Thyroid gland (tissue), 4 donors: ENCODE data around the gene NOX4. TPM values are rescaled to one million over a fixed set of nuclear protein-coding genes. Genes with fewer than 3 reads are reported as not detected.
A peak's percentile ranks its signal among the peaks of the same experiment; 100 is the strongest.

Experiments used
- DNase-seq, 2 donors: peaks; one replicate each; pipeline ENCODE4 v3.0.0-alpha.2; 2019
- H3K27ac ChIP-seq, 3 donors: fragments of 200-600 bp; sonication (generic); 1 replicate in 2 of 3; 2 replicates in 1 of 3; pipeline ENCODE4 v1.5.1; 2016 to 2019; ENCODE audit warnings: mild to moderate bottlenecking in 1 of 3, moderate library complexity in 1 of 3
- H3K27me3 ChIP-seq: fragments of 200-600 bp; sonication (generic); one replicate; pipeline ENCODE4 v1.5.1; 2019
- H3K36me3 ChIP-seq, 2 donors: fragments of 200-600 bp; sonication (generic); one replicate each; pipeline ENCODE4 v1.5.1; 2016 to 2019
- H3K4me1 ChIP-seq, 2 donors: fragments of 200-600 bp; sonication (generic); one replicate each; pipeline ENCODE4 v1.5.1; 2017 to 2019
- H3K4me3 ChIP-seq, 3 donors: fragments of 200-600 bp; sonication (generic); replicated peaks in 1 of 3; 1 replicate in 2 of 3; 2 replicates in 1 of 3; pipeline ENCODE4 v1.5.1; 2016; ENCODE audit warnings: mild to moderate bottlenecking in 1 of 3
- H3K9me3 ChIP-seq: fragments of 200-600 bp; sonication (generic); one replicate; pipeline ENCODE4 v1.5.1; 2017
- POLR2A ChIP-seq, 2 donors: fragments of 450-650 bp; IDR thresholded peaks; one replicate each; pipeline ENCODE4 v1.6.1; 2017; ENCODE audit warnings: antibody characterized with exemption in 2 of 2, mild to moderate bottlenecking in 2 of 2, moderate library complexity in 1 of 2
- whole genome bisulfite sequencing, 2 donors: methylation state at CpG; one replicate each; pipeline ENCODE4 v1.1.5; 2017; 5-methylcytosine and 5-hydroxymethylcytosine counted together
- intact Hi-C: fragments of 100-400 bp; cut with DNase I; formaldehyde crosslinking; loops from one replicate; pipeline ENCODE4 v1.15.1; 2023
- total RNA-seq, 4 donors: library from RNA; depleted of rRNA; stranded (reverse); fragments of >200 nt; gene quantifications; one replicate each; pipeline ENCODE4 v1.2.3, GENCODE V29; 2016
- TF ChIP-seq, protein P1 (sequence below), 6 experiments: fragments of 200-600 bp in 3 of 6; fragments of 450-650 bp in 3 of 6; sonication (generic) in 3 of 6; IDR thresholded peaks; one replicate each; pipeline ENCODE4 v1.5.1; 2016 to 2019; ENCODE audit warnings: antibody characterized with exemption in 6 of 6, mild to moderate bottlenecking in 2 of 6, inconsistent platforms in 1 of 6, moderate library complexity in 1 of 6

NOX4 gene
- total RNA-seq = 10 to 100 TPM in 3 of 4 donors, 1 to 10 TPM in 1; 2.3 to 35.9 (median 17.6) TPM

DNA sequence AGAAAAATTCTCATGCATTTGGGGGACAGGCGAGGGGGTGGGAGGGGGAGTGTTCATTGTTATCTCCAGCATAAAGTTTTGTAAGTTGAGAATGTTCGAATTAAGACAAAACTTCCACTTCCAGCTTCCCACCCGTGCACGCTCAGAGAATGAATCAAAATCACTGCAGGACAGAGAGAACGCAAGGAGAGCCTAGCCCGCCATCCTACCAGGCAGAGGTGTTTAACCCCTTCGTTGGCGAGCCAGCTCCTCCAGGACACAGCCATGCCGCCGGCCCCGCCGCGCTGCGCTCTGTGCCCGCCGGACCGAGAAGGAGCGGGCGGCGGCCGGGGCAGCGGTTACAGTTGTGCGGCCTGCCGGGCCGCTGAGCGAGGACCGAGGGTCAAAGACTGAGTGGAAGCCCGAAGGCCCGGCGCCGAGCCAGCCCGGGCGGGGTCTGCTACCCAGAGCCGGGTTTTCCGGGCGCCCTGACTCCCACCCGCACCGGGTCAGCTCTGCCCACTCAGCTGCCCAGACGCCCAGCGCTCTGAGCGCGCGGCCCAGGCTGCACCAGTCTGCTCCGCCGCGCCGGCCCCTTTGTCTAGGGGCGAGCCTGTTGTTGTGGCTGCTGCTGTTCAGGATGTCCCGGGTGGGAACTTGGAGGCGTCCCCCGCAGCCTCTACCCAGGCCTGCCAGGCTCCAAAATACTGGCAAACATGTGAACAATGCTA lies at the start of gene NOX4:
Gene NOX4 (minus strand): TSS at position 395 of the 710 bp plus-strand sequence. CDS start 129 bp downstream, at position 266.
- Histone ChIP-seq H3K27me3 (no peaks in the 10 kb centered on the region), H3K36me3 (no peaks in the 10 kb centered on the region), H3K4me3 (peak within 1 kb of the TSS in 1 of 3 donors; percentile 28), H3K9me3 (no peaks in the 10 kb centered on the region), H3K4me1 (peaks cover 13 to 20% of the 10 kb centered on the region in 2 donors), H3K27ac (peak within 1 kb of the TSS in 2 of 3 donors; percentile 44 to 62)
- 3 to 12% methylated on average over 15 of the region's 51 CpGs for whole genome bisulfite sequencing, 2 donors
- intact Hi-C loops = no loop called here
- TF ChIP-seq, protein P1, sequence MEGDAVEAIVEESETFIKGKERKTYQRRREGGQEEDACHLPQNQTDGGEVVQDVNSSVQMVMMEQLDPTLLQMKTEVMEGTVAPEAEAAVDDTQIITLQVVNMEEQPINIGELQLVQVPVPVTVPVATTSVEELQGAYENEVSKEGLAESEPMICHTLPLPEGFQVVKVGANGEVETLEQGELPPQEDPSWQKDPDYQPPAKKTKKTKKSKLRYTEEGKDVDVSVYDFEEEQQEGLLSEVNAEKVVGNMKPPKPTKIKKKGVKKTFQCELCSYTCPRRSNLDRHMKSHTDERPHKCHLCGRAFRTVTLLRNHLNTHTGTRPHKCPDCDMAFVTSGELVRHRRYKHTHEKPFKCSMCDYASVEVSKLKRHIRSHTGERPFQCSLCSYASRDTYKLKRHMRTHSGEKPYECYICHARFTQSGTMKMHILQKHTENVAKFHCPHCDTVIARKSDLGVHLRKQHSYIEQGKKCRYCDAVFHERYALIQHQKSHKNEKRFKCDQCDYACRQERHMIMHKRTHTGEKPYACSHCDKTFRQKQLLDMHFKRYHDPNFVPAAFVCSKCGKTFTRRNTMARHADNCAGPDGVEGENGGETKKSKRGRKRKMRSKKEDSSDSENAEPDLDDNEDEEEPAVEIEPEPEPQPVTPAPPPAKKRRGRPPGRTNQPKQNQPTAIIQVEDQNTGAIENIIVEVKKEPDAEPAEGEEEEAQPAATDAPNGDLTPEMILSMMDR (IDR thresholded peaks at IDR 0.05) = no peak
- no peak for TF ChIP-seq POLR2A (IDR thresholded peaks at IDR 0.05)
- DNase-seq = peak; percentile 5 to 12

DNA sequence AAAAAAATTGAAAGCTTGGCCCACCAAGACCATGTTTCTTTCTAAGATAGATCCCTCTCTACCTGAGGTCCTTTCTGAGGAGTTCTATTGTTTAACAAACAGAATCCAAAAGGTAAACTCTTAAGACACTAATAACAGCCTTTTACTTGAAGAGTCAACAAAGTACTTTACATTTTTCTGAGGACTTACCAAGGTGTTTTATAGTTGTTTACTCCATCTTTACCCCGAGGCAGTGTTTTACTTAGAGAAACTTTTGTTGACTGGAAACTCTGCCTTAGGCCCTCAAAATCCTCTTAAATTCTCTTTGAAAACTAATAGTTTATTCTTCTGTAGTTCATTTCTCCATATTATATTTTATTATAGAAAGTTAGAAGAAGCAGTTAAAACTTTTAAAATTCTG lies 49.7 kb upstream of the NOX4 start:
- Histone ChIP-seq H3K9me3 (no peaks in the 10 kb centered on the region), H3K4me3 (no peak overlapping the region), H3K36me3 (no peaks in the 10 kb centered on the region), H3K27ac (no peak overlapping the region), H3K27me3 (no peaks in the 10 kb centered on the region), H3K4me1 (no peaks in the 10 kb centered on the region)
- TF ChIP-seq, protein P1 (IDR thresholded peaks at IDR 0.05) = no peak
- no peak for TF ChIP-seq POLR2A (IDR thresholded peaks at IDR 0.05)
- WGBS, 2 donors = 28 to 36% methylated on average over 1 of the region's 1 CpG
- DNase-seq = no peak
- intact Hi-C loops = no loop called here

DNA sequence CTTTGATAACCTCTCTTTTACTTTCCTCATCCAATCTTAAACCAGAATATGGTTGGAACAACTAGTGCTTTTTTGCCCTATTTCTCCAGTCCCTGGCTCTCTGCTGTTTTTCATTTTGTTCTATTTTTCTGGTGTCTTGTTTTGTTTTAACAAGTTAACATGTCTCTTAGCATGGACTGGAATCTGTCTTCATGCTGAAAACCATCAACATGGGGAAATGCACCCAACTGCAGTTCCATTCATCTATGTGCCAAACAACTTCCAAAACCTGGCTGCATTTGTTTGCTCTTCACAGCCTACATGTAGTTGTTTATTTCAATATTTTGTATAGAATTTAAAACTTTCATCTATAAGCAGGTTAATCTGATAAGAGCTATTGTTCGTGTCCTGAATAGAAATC lies 46.8 kb upstream of the NOX4 start:
- H3K4me3 ChIP-seq = no peak overlapping the region
- H3K27me3 ChIP-seq = no peaks in the 10 kb centered on the region
- H3K27ac ChIP-seq = no peak overlapping the region
- no peaks in the 10 kb centered on the region for H3K4me1 ChIP-seq
- no peaks in the 10 kb centered on the region for H3K36me3 ChIP-seq
- no peak for DNase-seq
- WGBS, 2 donors = 91 to 93% methylated on average over 1 of the region's 1 CpG
- intact Hi-C loops = no loop called here
- TF ChIP-seq POLR2A (IDR thresholded peaks at IDR 0.05) = no peak
- TF ChIP-seq, protein P1 (IDR thresholded peaks at IDR 0.05) = no peak
- no peaks in the 10 kb centered on the region for H3K9me3 ChIP-seq

GRCh38 chr11:89536926-89537325 lies 45.8 kb upstream of the NOX4 start:
- H3K36me3 ChIP-seq = no peaks in the 10 kb centered on the region

DNA sequence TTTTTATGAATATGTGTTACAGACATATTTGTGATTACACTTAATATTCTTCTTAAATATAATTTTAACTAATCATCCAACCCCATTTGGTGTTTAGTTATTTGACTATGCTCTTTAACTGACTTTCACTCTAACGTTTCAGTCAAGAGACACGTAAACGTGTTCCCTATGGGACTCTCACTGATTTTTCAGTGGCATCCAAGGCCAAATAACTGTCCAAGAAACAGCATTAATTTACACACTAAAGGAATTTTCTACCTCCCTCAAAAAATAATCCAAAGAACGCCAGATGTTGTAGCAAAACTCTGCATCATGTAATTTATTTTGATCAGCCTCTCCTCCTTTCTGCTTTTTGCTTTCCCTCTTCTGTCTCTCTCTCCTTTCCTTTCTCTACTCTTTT lies 44.0 kb upstream of the NOX4 start:
- no peaks in the 10 kb centered on the region for H3K36me3 ChIP-seq
- no peaks in the 10 kb centered on the region for H3K4me1 ChIP-seq
- H3K27ac ChIP-seq = no peak overlapping the region
- WGBS, 2 donors = 79% methylated on average over 4 of the region's 4 CpGs
- no peak for DNase-seq
- TF ChIP-seq POLR2A (IDR thresholded peaks at IDR 0.05) = no peak
- TF ChIP-seq, protein P1 (IDR thresholded peaks at IDR 0.05) = no peak
- intact Hi-C loops = no loop called here
- H3K4me3 ChIP-seq = no peak overlapping the region
- no peaks in the 10 kb centered on the region for H3K27me3 ChIP-seq
- H3K9me3 ChIP-seq = no peaks in the 10 kb centered on the region

More at GRCh38 chr11:89536926-89537325, 45.8 kb upstream of the NOX4 start:
- WGBS, 2 donors = 56 to 67% methylated on average over 1 of the region's 1 CpG
- Histone ChIP-seq H3K9me3 (no peaks in the 10 kb centered on the region), H3K27ac (no peak overlapping the region), H3K4me1 (no peaks in the 10 kb centered on the region), H3K27me3 (no peaks in the 10 kb centered on the region), H3K4me3 (no peak overlapping the region)
- DNase-seq = no peak
- intact Hi-C loops = no loop called here
- TF ChIP-seq, protein P1 (IDR thresholded peaks at IDR 0.05) = no peak
- no peak for TF ChIP-seq POLR2A (IDR thresholded peaks at IDR 0.05)
